ENCODE data around the gene RIPOR3. TPM values are rescaled to one million over a fixed set of nuclear protein-coding genes. Genes with fewer than 3 reads are reported as not detected.

The RIPOR3 gene
- total RNA-seq, 1 experiment from 2014 or later: 0.46 TPM

DNA sequence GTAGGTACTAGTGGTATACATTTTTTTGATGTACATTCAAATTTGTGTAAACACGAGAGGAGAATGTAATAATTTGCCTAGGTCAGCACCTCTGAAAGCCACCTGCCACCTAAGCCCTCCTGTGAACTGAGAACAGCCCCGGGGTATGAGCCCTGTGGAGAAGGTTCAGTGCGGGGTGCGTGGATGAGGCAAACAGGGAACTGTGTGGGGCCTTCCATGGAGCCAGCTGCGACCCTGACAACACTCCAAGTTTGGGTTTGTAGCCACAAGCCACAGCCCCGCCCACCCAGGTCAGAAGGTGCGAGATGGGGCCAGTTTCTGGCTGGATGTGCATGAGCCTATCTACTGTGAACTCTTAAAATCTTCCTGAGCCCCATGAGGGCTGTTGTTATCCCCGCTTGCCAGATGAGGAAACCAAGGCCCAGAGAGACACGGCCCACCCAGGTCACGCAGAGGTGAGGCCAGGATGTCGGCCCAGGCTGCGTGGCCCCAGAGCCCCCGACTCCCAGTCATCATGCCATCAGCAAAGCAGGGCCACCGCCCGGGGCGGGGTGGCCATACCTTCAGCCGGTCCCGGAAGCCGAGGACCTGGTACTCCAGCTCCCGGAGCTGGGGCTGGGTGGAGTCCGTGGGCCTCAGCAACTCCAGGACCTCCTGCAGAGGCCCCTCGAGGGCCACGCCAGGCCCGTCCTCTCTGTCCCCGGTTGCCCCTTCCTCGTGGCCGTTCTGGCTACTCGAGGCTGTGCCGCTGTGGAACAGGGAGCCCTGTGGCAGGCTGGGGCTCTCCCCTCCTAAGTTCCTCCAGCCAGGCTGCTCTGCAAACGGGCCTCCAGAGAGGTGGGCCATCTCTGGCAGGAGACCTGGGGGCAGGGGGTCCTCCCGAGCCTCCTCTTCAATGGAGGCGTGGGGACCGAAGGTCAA lies 89.6 kb downstream of the RIPOR3 start:
- Mint-ChIP-seq H3K9me3 (no peaks in the 10 kb centered on the region), H3K36me3 (ENCODE audit: insufficient read depth in 1 of 3, low read depth in 3 of 3) (no peaks in the 10 kb centered on the region), H3K4me1 (peaks cover 0 to 2% of the 10 kb centered on the region in 2 experiments; a peak in 1 of 4 replicates), H3K4me3 (no peak overlapping the region), H3K27ac (peak overlapping the region in 1 of 3 experiments; percentile 74; a peak in 1 of 7 replicates), H3K27me3 (ENCODE audit: low read depth) (peaks cover 1% of the 10 kb centered on the region; the same call in 1 of the 2 replicates)
- H3K23me2 ChIP-seq (ENCODE audit: insufficient read length, low read depth, low read length, poor library complexity, severe bottlenecking): no peaks in the 10 kb centered on the region
- H4K5ac ChIP-seq (ENCODE audit: insufficient read length, low read depth, low read length): no peak overlapping the region
- no peak overlapping the region for H4K91ac ChIP-seq (ENCODE audit: insufficient read length, low read depth, low read length)
- no peaks in the 10 kb centered on the region for H3K4me1 ChIP-seq (ENCODE audit: insufficient read depth, low read length)
- H3K23ac ChIP-seq (ENCODE audit: insufficient read length, low read depth, low read length): no peak overlapping the region
- no peak overlapping the region for H2AK5ac ChIP-seq (ENCODE audit: insufficient read length, low read length)
- H3K18ac ChIP-seq (ENCODE audit: insufficient read length, low read depth, low read length): no peak overlapping the region
- WGBS (ENCODE audit: extremely low coverage, insufficient read length, low lambda C conversion rate): no CpG with 5 or more reads among the region's 33 CpGs
- no peak overlapping the region for H2BK120ac ChIP-seq (ENCODE audit: low read depth, low read length, poor library complexity, severe bottlenecking)
- TF ChIP-seq, protein P1, sequence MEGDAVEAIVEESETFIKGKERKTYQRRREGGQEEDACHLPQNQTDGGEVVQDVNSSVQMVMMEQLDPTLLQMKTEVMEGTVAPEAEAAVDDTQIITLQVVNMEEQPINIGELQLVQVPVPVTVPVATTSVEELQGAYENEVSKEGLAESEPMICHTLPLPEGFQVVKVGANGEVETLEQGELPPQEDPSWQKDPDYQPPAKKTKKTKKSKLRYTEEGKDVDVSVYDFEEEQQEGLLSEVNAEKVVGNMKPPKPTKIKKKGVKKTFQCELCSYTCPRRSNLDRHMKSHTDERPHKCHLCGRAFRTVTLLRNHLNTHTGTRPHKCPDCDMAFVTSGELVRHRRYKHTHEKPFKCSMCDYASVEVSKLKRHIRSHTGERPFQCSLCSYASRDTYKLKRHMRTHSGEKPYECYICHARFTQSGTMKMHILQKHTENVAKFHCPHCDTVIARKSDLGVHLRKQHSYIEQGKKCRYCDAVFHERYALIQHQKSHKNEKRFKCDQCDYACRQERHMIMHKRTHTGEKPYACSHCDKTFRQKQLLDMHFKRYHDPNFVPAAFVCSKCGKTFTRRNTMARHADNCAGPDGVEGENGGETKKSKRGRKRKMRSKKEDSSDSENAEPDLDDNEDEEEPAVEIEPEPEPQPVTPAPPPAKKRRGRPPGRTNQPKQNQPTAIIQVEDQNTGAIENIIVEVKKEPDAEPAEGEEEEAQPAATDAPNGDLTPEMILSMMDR (conservative IDR thresholded peaks at IDR 0.05): no peak
- H3K14ac ChIP-seq (ENCODE audit: insufficient read depth, low read length): no peak overlapping the region
- no peak overlapping the region for H3K4me2 ChIP-seq (ENCODE audit: insufficient read depth, insufficient read length, low read length)
- no peak overlapping the region for H3T11ph ChIP-seq (ENCODE audit: low read length)
- H2BK5ac ChIP-seq (ENCODE audit: insufficient read length, low read length): no peak overlapping the region
- H3K27me3 ChIP-seq (ENCODE audit: insufficient read depth, low read length): no peaks in the 10 kb centered on the region
- H4K20me1 ChIP-seq (ENCODE audit: control insufficient read depth, insufficient read depth, insufficient read length): no peaks in the 10 kb centered on the region
- no peaks in the 10 kb centered on the region for H3K79me2 ChIP-seq (ENCODE audit: insufficient read depth, low read length)
- H3K9ac ChIP-seq (ENCODE audit: extremely low read depth, insufficient read length, low read length): no peak overlapping the region
- H3K9me3 ChIP-seq (ENCODE audit: control insufficient read depth, low read depth, low read length): no peaks in the 10 kb centered on the region
- H4K8ac ChIP-seq (replicated peaks; ENCODE audit: insufficient read length, low read depth, low read length): no peak overlapping the region
- no peak overlapping the region for H2AFZ ChIP-seq (ENCODE audit: low read length)
- no peak overlapping the region for H2BK15ac ChIP-seq (ENCODE audit: low read depth, low read length)
- H2BK20ac ChIP-seq (ENCODE audit: low read depth, low read length, poor library complexity, severe bottlenecking): no peak overlapping the region
- DNase-seq: no peak
- no peak overlapping the region for H3K27ac ChIP-seq (ENCODE audit: insufficient read length, low read depth, low read length)
- no peak overlapping the region for H3K56ac ChIP-seq (ENCODE audit: insufficient read length, low read depth, low read length)
- H3K4ac ChIP-seq (ENCODE audit: low read depth, low read length): no peak overlapping the region
- no peaks in the 10 kb centered on the region for H3K79me1 ChIP-seq (ENCODE audit: insufficient read depth, low read depth, low read length, poor library complexity, severe bottlenecking)
- H2BK12ac ChIP-seq (ENCODE audit: insufficient read length, low read depth, low read length): no peak overlapping the region
